ENCODE data around the gene KIF5C. TPM values are rescaled to one million over a fixed set of nuclear protein-coding genes. Genes with fewer than 3 reads are reported as not detected.

Gene KIF5C
- total RNA-seq, 1 experiment from 2014 or later = 8.3 TPM

DNA sequence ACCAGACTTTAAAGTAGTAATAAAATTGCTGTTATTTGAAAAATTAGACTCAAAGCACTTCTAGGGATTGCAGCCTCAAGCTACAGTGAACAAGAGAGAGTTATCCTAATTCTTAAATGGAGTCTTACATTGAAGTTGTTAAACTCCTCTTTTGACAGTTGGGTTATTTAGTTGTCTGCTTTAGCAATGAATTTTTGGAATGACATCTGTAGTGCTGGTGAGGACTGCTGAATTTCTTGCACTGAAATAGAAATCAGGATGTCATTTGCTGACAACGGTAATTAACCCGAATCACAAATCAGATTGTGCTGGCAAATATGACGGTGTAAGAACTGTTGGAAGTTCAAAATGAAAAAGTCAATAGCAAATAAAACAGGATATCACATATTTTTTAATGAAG is 85.5 kb downstream of the KIF5C start:
- no peak for DNase-seq

DNA sequence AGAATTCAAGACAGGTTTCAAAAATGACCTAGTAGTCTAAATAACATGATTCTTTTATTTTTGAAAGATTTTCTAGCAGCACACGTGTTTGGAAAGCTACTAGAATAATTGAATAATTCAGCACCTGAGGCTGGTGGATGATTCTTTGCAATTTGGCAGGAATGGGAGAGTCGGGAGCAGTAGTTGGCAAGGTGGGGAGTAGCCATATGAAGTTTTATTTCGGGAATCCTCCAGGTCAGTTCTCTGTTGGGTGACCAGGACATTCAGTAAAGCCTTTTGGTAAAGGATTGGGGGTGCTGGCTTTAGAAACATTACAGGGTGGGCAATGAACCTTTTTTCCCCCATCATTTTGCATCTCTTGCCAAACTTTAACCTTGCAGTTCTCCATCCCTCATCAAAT is 88.4 kb downstream of the KIF5C start:
- Histone ChIP-seq H3K27ac (ENCODE audit: low read length) (no peak overlapping the region), H3K36me3 (ENCODE audit: insufficient read depth, low read length) (no peaks in the 10 kb centered on the region)

More for the DNA sequence above, 85.5 kb downstream of the KIF5C start:
- no peaks in the 10 kb centered on the region for H3K27me3 ChIP-seq (ENCODE audit: low read length)
- no peaks in the 10 kb centered on the region for H3K9me3 ChIP-seq (ENCODE audit: low read length)
- no peak overlapping the region for H2AFZ ChIP-seq (ENCODE audit: low read length)
- H3K4me3 ChIP-seq (ENCODE audit: low read length) = no peak overlapping the region
- H3K9ac ChIP-seq (ENCODE audit: low read length) = no peak overlapping the region
- no peaks in the 10 kb centered on the region for H3K79me2 ChIP-seq (ENCODE audit: low read length)
- H3K27ac ChIP-seq (ENCODE audit: low read length) = no peak overlapping the region
- no peaks in the 10 kb centered on the region for H3K36me3 ChIP-seq (ENCODE audit: insufficient read depth, low read length)
- no peaks in the 10 kb centered on the region for H3K9me2 ChIP-seq (replicated peaks; ENCODE audit: insufficient read depth, low read length)
- peaks cover 2% of the 10 kb centered on the region; the same call in 1 of the 2 replicates for H3K4me1 ChIP-seq (ENCODE audit: low read length)
- no peak overlapping the region for H3K4me2 ChIP-seq (ENCODE audit: low read depth, low read length, poor library complexity, severe bottlenecking)
- no peaks in the 10 kb centered on the region for H4K20me1 ChIP-seq (ENCODE audit: insufficient read depth, low read depth, low read length)

DNA sequence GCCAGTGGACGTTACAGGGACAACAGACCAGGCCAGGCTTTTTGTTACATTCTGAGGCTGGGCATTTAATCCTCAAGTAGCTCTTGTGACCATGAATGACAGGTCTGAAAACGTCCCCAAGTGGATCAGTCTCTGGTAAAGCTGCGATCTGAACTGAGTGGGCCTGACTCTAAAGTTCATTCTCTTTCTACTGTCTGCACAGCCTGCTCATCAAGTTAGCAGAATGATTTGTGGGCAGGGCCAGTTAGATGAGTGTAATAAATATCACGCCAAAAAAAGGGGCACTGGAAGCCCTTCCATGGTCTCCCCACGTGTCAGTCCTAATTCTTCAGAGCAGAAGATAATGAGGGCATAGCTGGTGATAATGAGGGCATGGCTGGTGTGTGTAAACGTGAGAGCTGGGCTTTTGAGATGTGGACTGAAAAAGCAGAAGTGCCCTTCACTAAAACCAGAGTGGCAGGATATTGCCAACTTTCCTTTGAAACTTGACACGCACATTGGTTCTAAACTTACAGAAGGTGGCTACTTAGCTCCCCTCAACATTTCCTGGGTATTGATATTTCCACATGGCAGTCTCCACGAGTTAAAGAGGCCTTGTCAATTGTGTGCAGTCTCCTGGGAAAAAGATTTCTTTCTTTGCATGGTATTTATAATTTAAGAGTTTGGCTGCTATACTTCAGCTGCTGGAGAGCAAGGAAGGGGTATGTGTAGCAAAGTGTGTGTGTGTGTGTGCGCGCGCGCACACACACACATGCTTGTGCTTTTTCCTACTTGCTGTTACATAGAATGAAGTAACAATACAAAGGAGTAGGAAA is 90.8 kb downstream of the KIF5C start:
- no peak overlapping the region for H2AFZ ChIP-seq (ENCODE audit: low read length)
- H3K9me3 ChIP-seq (ENCODE audit: low read length) = no peaks in the 10 kb centered on the region
- H3K27me3 ChIP-seq (ENCODE audit: low read length) = no peaks in the 10 kb centered on the region
- H3K36me3 ChIP-seq (ENCODE audit: insufficient read depth, low read length) = no peaks in the 10 kb centered on the region
- no peak overlapping the region for H3K4me3 ChIP-seq (ENCODE audit: low read length)
- peak; percentile 58 for DNase-seq
- no peak overlapping the region for H3K27ac ChIP-seq (ENCODE audit: low read length)
- H3K4me1 ChIP-seq (ENCODE audit: low read length) = peaks cover 13% of the 10 kb centered on the region
- no peak overlapping the region for H3K4me2 ChIP-seq (ENCODE audit: low read depth, low read length, poor library complexity, severe bottlenecking)
- H3K9me2 ChIP-seq (replicated peaks; ENCODE audit: insufficient read depth, low read length) = no peaks in the 10 kb centered on the region
- no peak overlapping the region for H3K9ac ChIP-seq (ENCODE audit: low read length)
- H4K20me1 ChIP-seq (ENCODE audit: insufficient read depth, low read depth, low read length) = no peaks in the 10 kb centered on the region
- H3K79me2 ChIP-seq (ENCODE audit: low read length) = no peaks in the 10 kb centered on the region

More for the DNA sequence above, 88.4 kb downstream of the KIF5C start:
- Histone ChIP-seq H2AFZ (ENCODE audit: low read length) (no peak overlapping the region), H3K4me3 (ENCODE audit: low read length) (no peak overlapping the region), H3K9me2 (replicated peaks; ENCODE audit: insufficient read depth, low read length) (no peaks in the 10 kb centered on the region), H3K9ac (ENCODE audit: low read length) (no peak overlapping the region), H3K4me1 (ENCODE audit: low read length) (peaks cover 10% of the 10 kb centered on the region), H4K20me1 (ENCODE audit: insufficient read depth, low read depth, low read length) (no peaks in the 10 kb centered on the region), H3K27me3 (ENCODE audit: low read length) (no peaks in the 10 kb centered on the region), H3K79me2 (ENCODE audit: low read length) (no peaks in the 10 kb centered on the region), H3K9me3 (ENCODE audit: low read length) (no peaks in the 10 kb centered on the region), H3K4me2 (ENCODE audit: low read depth, low read length, poor library complexity, severe bottlenecking) (no peak overlapping the region)
- no peak for DNase-seq

DNA sequence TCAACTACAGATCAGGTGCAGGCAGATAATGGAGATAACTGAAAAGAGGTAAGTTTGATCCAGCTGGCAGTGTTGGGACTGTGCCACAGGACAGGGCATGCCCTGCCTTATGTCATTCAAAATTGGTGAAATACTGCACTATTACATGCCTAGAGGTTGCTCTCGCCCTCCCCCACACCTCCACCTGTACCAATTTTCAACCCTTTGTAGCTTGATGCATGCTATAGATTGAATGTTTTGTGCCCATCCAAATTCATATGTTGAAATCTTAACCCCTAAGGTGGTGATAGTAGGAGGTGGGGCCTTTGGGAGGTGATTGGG is 91.4 kb downstream of the KIF5C start:
- no peaks in the 10 kb centered on the region for H3K27me3 ChIP-seq (ENCODE audit: low read length)
- H2AFZ ChIP-seq (ENCODE audit: low read length) = no peak overlapping the region
- no peaks in the 10 kb centered on the region for H3K36me3 ChIP-seq (ENCODE audit: insufficient read depth, low read length)
- no peak overlapping the region for H3K4me3 ChIP-seq (ENCODE audit: low read length)
- no peak overlapping the region for H3K27ac ChIP-seq (ENCODE audit: low read length)
- no peaks in the 10 kb centered on the region for H3K9me2 ChIP-seq (replicated peaks; ENCODE audit: insufficient read depth, low read length)
- no peak overlapping the region for H3K4me2 ChIP-seq (ENCODE audit: low read depth, low read length, poor library complexity, severe bottlenecking)
- DNase-seq = no peak
- H3K9ac ChIP-seq (ENCODE audit: low read length) = no peak overlapping the region
- no peaks in the 10 kb centered on the region for H3K9me3 ChIP-seq (ENCODE audit: low read length)
- peaks cover 13% of the 10 kb centered on the region for H3K4me1 ChIP-seq (ENCODE audit: low read length)
- no peaks in the 10 kb centered on the region for H3K79me2 ChIP-seq (ENCODE audit: low read length)
- H4K20me1 ChIP-seq (ENCODE audit: insufficient read depth, low read depth, low read length) = no peaks in the 10 kb centered on the region

DNA sequence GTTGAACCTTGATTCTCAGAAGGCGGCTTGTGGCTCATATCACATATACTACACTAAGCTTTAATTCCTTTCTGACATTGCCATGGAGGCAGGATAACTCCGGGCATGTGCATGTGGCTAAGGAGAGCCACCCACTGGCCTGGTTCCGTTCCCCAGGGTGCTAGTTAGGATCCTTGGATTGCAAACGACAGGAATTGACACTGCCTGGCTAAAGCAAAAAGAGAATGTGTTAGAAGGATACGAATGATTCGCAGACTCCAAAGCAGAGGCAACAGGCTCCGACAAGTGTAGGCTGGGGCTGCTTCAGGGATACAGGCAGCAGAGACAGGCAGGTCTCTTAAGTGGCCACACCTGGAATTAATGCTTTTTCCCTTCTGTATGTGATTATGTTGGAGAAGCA is 92.0 kb downstream of the KIF5C start:
- H3K4me3 ChIP-seq (ENCODE audit: low read length) = no peak overlapping the region

DNA sequence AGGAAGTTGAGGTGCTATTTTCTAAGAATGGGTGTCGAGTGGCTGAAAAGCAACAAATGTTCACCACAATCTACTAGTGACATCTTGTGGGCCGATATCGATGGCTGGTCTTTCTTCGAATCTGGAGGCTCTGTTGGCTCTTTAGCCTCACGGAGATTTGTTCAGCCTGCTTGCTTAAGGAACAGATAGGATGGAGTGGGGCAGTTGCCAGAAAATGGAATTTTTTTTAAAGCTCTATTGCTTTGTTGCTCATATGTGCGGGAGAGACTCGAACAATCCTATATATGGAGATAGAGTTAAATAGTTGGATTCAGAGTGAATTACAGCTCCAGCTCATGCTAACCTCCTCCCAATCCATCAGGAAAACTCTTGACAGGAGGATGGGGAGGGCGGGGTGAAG is 92.6 kb downstream of the KIF5C start:
- Histone ChIP-seq H3K4me2 (ENCODE audit: low read depth, low read length, poor library complexity, severe bottlenecking) (no peak overlapping the region), H2AFZ (ENCODE audit: low read length) (no peak overlapping the region), H3K9ac (ENCODE audit: low read length) (no peak overlapping the region), H4K20me1 (ENCODE audit: insufficient read depth, low read depth, low read length) (no peaks in the 10 kb centered on the region), H3K27ac (ENCODE audit: low read length) (no peak overlapping the region), H3K4me3 (ENCODE audit: low read length) (no peak overlapping the region), H3K79me2 (ENCODE audit: low read length) (no peaks in the 10 kb centered on the region), H3K9me3 (ENCODE audit: low read length) (no peaks in the 10 kb centered on the region), H3K36me3 (ENCODE audit: insufficient read depth, low read length) (no peaks in the 10 kb centered on the region), H3K9me2 (replicated peaks; ENCODE audit: insufficient read depth, low read length) (no peaks in the 10 kb centered on the region), H3K4me1 (ENCODE audit: low read length) (peaks cover 13% of the 10 kb centered on the region), H3K27me3 (ENCODE audit: low read length) (no peaks in the 10 kb centered on the region)
- DNase-seq = no peak

More for the DNA sequence above, 92.0 kb downstream of the KIF5C start:
- no peaks in the 10 kb centered on the region for H3K9me2 ChIP-seq (replicated peaks; ENCODE audit: insufficient read depth, low read length)
- H3K9me3 ChIP-seq (ENCODE audit: low read length) = no peaks in the 10 kb centered on the region
- no peaks in the 10 kb centered on the region for H3K36me3 ChIP-seq (ENCODE audit: insufficient read depth, low read length)
- H4K20me1 ChIP-seq (ENCODE audit: insufficient read depth, low read depth, low read length) = no peaks in the 10 kb centered on the region
- H2AFZ ChIP-seq (ENCODE audit: low read length) = no peak overlapping the region
- H3K27ac ChIP-seq (ENCODE audit: low read length) = no peak overlapping the region
- no peak overlapping the region for H3K4me2 ChIP-seq (ENCODE audit: low read depth, low read length, poor library complexity, severe bottlenecking)
- H3K27me3 ChIP-seq (ENCODE audit: low read length) = no peaks in the 10 kb centered on the region
- H3K79me2 ChIP-seq (ENCODE audit: low read length) = no peaks in the 10 kb centered on the region
- no peak overlapping the region for H3K9ac ChIP-seq (ENCODE audit: low read length)
- DNase-seq = no peak
- H3K4me1 ChIP-seq (ENCODE audit: low read length) = peaks cover 13% of the 10 kb centered on the region

DNA sequence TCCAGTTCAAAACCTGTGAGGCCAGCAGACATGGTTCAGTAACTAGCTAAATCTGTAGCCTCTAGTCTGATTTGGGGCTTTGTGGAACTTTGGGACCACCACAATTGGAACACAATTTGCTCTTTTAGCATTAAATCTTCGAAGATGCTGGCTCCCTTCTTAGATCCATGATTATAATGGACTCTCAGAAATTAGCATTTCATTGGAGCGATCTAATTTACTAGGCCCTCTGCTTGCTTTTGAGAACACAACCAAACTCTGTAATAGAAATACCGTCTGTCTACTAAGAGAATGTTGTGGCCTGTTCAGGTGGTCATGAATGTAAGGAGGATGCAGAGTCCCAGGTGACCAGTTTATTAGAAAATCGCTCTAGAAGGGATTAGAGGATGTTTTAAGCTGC is 93.3 kb downstream of the KIF5C start:
- Histone ChIP-seq H4K20me1 (ENCODE audit: insufficient read depth, low read depth, low read length) (no peaks in the 10 kb centered on the region), H3K27me3 (ENCODE audit: low read length) (no peaks in the 10 kb centered on the region), H3K4me3 (ENCODE audit: low read length) (no peak overlapping the region), H3K4me1 (ENCODE audit: low read length) (peaks cover 13% of the 10 kb centered on the region), H3K79me2 (ENCODE audit: low read length) (no peaks in the 10 kb centered on the region), H3K9me2 (replicated peaks; ENCODE audit: insufficient read depth, low read length) (no peaks in the 10 kb centered on the region), H3K27ac (ENCODE audit: low read length) (no peak overlapping the region), H3K4me2 (ENCODE audit: low read depth, low read length, poor library complexity, severe bottlenecking) (no peak overlapping the region), H3K36me3 (ENCODE audit: insufficient read depth, low read length) (no peaks in the 10 kb centered on the region), H3K9me3 (ENCODE audit: low read length) (no peaks in the 10 kb centered on the region), H3K9ac (ENCODE audit: low read length) (no peak overlapping the region), H2AFZ (ENCODE audit: low read length) (no peak overlapping the region)
- no peak for DNase-seq

DNA sequence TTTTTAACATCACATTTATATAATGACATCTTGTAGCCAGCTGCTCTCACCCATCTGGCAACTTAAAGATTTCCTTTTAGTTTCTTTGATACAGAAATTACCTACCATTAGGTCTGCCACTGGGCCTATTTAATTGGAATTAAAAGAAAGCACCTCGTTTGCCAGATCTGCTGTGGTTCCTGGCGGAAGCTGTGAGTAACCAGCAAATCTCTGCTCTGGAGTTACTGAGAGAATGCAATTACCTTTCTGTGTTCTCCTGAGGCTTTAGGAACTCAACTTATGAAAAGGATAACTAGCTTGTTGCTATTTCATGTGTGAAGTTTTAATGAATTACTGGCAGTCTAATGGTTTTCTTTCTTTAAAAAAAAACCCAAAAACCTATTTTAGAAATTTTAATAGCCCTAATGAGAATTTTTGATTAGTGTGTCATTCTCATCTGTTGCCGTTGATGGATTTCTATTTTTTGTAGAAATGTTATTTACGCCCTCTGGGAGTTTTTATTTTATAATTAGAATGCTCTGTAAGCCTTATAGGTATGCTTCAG is 93.8 kb downstream of the KIF5C start:
- Histone ChIP-seq H4K20me1 (ENCODE audit: insufficient read depth, low read depth, low read length) (no peaks in the 10 kb centered on the region), H3K9me3 (ENCODE audit: low read length) (no peaks in the 10 kb centered on the region), H3K36me3 (ENCODE audit: insufficient read depth, low read length) (no peaks in the 10 kb centered on the region), H3K27me3 (ENCODE audit: low read length) (no peaks in the 10 kb centered on the region), H3K9ac (ENCODE audit: low read length) (no peak overlapping the region), H3K79me2 (ENCODE audit: low read length) (no peaks in the 10 kb centered on the region), H3K4me2 (ENCODE audit: low read depth, low read length, poor library complexity, severe bottlenecking) (no peak overlapping the region), H3K27ac (ENCODE audit: low read length) (no peak overlapping the region), H3K9me2 (replicated peaks; ENCODE audit: insufficient read depth, low read length) (no peaks in the 10 kb centered on the region), H2AFZ (ENCODE audit: low read length) (no peak overlapping the region), H3K4me1 (ENCODE audit: low read length) (peaks cover 13% of the 10 kb centered on the region), H3K4me3 (ENCODE audit: low read length) (no peak overlapping the region)
- DNase-seq = no peak
